Panc1 (cell line): Measurements from ENCODE around the gene PREP. TPM values are rescaled to one million over a fixed set of nuclear protein-coding genes. Genes with fewer than 3 reads are reported as not detected.
A peak's percentile ranks its signal among the peaks of the same experiment; 100 is the strongest.

Source experiments
- ATAC-seq: fragments of 200-7000 bp; cut with Tn5 transposase; 2 replicates; pipeline ENCODE4 v1.9.1; 2020; ENCODE audit warnings: mild to moderate bottlenecking, moderate library complexity
- BruUV-seq: library from RNA; stranded (reverse); fragments of 400-500 nt; replicated peaks from 2 replicates; lab custom pipeline; 2021; lab: Mats Ljungman, UMichigan
- CTCF ChIA-PET: fragments of 300-600 bp; sonication (Branson Sonifier 250); formaldehyde crosslinking; loops from one replicate; lab custom pipeline; 2022; ENCODE audit warnings: antibody characterized with exemption; lab: Charles Lee
- POLR2A ChIA-PET: fragments of 300-600 bp; sonication (Branson Sonifier 250); formaldehyde crosslinking; loops from one replicate; lab custom pipeline; 2022; ENCODE audit warnings: antibody characterized with exemption; lab: Charles Lee
- DNase-seq: peaks from one replicate; pipeline ENCODE4 v3.0.0-alpha.2; 2010; ENCODE audit warnings: low read depth, low spot score
- H3K27ac ChIP-seq: 2 replicates; pipeline ENCODE4 v1.5.1; 2011; ENCODE audit warnings: mild to moderate bottlenecking, low read length, inconsistent platforms
- H3K27me3 ChIP-seq: fragments of 200-500 bp; sonication (Bioruptor generic); 2 replicates; pipeline ENCODE4 v1.6.0; 2014; ENCODE audit warnings: low read length, inconsistent platforms; ENCODE audit not compliant: control insufficient read depth, insufficient read depth
- H3K36me3 ChIP-seq: fragments of 200-500 bp; sonication (Bioruptor generic); 2 replicates; pipeline ENCODE4 v1.5.1; 2014; ENCODE audit warnings: inconsistent platforms, mild to moderate bottlenecking, low read length, moderate library complexity; ENCODE audit not compliant: control insufficient read depth, insufficient read depth
- H3K4me1 ChIP-seq: 2 replicates; pipeline ENCODE4 v1.5.1; 2011; ENCODE audit warnings: inconsistent platforms, mild to moderate bottlenecking, low read length, moderate library complexity; ENCODE audit not compliant: control insufficient read depth, insufficient read depth
- H3K4me3 ChIP-seq, 2 experiments: 2 replicates each; pipeline ENCODE4 v1.5.1; 2011 to 2012; ENCODE audit warnings: low read depth in 2 of 2, low read length in 2 of 2, mild to moderate bottlenecking in 2 of 2, inconsistent platforms in 1 of 2, moderate library complexity in 1 of 2
- H3K9me3 ChIP-seq: fragments of 200-500 bp; sonication (Bioruptor generic); 2 replicates; pipeline ENCODE4 v1.5.1; 2014; ENCODE audit warnings: low read depth, mild to moderate bottlenecking, inconsistent platforms, low read length, moderate library complexity; ENCODE audit not compliant: control insufficient read depth, insufficient read depth
- POLR2AphosphoS5 ChIP-seq: IDR thresholded peaks from 2 replicates; pipeline ENCODE4 v1.6.1; 2012; ENCODE audit warnings: mild to moderate bottlenecking, low read depth, low read length, moderate library complexity
- SIN3A ChIP-seq: IDR thresholded peaks from 2 replicates; pipeline ENCODE4 v1.6.1; 2012; ENCODE audit warnings: low read depth, mild to moderate bottlenecking, low read length, moderate library complexity, borderline replicate concordance; ENCODE audit not compliant: insufficient read depth
- TCF7L2 ChIP-seq: IDR thresholded peaks from 2 replicates; pipeline ENCODE4 v1.6.1; 2011; ENCODE audit warnings: mild to moderate bottlenecking, low read depth, low read length, inconsistent platforms
- in situ Hi-C: cut with HindIII; loops from 2 replicates; pipeline ENCODE4 v1.10.0; 2016; ENCODE audit warnings: low sequenced_read_pairs, low pct_unique_long_range_greater_than_20kb
- intact Hi-C: fragments of 100-400 bp; cut with micrococcal nuclease; formaldehyde crosslinking; loops from one replicate; pipeline ENCODE4 v1.10.0; 2022; ENCODE audit not compliant: unreplicated experiment
- total RNA-seq: library from RNA; stranded (reverse); gene quantifications from one replicate; pipeline ENCODE4 v1.2.1, GENCODE V29; 2021; ENCODE audit not compliant: unreplicated experiment
- TF ChIP-seq, protein P1 (sequence below): fragments of 450-650 bp; IDR thresholded peaks from 2 replicates; pipeline ENCODE4 v1.5.1; 2017; ENCODE audit warnings: mild to moderate bottlenecking
- TF ChIP-seq, protein P2 (sequence below), 2 experiments: IDR thresholded peaks; 2 replicates each; pipeline ENCODE4 v1.6.1; 2011 to 2012; ENCODE audit warnings: low read depth in 2 of 2, control low read depth in 1 of 2, low read length in 1 of 2, mild to moderate bottlenecking in 1 of 2, moderate library complexity in 1 of 2; ENCODE audit not compliant: insufficient read depth in 1 of 2

The PREP gene
- total RNA-seq, 1 experiment from 2014 or later = 50.4 TPM

DNA sequence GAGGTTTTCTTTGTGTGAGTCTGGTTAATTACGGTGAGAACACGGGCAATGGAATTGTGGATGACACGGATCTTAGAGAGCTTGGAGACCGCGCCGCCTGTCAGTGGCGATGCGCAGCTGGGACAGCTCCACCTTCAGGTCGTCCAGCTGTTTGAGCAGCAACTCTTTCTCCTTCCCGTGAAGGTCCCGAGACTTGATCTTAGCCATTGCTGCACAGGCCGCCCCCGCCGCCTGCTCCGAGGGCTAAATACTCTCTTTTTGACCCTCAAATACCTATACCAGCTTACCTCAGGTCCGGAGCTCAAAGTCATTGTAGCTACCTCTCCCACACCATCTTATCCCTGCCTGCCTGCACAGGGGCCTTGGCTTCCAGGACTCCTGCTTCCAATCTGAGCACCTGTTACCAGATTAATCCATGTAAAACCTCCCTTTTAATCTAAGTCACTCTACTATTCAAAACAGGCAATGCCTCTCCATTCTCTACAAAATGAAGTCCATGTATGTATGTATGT lies 100.2 kb downstream of the PREP start:
- BruUV-seq = no TSS peak
- DNase-seq (no peak), ATAC-seq (no peak)
- Histone ChIP-seq H3K4me1 (no peaks in the 10 kb centered on the region), H3K36me3 (no peaks in the 10 kb centered on the region), H3K27ac (no peak overlapping the region), H3K4me3 (no peak overlapping the region), H3K9me3 (no peaks in the 10 kb centered on the region), H3K27me3 (no peaks in the 10 kb centered on the region)
- POLR2A ChIA-PET = no interaction called here
- in situ Hi-C loops = no loop called here
- no peak for TF ChIP-seq TCF7L2
- TF ChIP-seq, protein P1, sequence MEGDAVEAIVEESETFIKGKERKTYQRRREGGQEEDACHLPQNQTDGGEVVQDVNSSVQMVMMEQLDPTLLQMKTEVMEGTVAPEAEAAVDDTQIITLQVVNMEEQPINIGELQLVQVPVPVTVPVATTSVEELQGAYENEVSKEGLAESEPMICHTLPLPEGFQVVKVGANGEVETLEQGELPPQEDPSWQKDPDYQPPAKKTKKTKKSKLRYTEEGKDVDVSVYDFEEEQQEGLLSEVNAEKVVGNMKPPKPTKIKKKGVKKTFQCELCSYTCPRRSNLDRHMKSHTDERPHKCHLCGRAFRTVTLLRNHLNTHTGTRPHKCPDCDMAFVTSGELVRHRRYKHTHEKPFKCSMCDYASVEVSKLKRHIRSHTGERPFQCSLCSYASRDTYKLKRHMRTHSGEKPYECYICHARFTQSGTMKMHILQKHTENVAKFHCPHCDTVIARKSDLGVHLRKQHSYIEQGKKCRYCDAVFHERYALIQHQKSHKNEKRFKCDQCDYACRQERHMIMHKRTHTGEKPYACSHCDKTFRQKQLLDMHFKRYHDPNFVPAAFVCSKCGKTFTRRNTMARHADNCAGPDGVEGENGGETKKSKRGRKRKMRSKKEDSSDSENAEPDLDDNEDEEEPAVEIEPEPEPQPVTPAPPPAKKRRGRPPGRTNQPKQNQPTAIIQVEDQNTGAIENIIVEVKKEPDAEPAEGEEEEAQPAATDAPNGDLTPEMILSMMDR = peak; percentile 24
- intact Hi-C loops = no loop called here
- CTCF ChIA-PET = interaction anchor here (0.7 kb wide), 1 partner anchor 121 kb away, joined by 4 read pairs; no protein-coding TSS in a partner anchor

DNA sequence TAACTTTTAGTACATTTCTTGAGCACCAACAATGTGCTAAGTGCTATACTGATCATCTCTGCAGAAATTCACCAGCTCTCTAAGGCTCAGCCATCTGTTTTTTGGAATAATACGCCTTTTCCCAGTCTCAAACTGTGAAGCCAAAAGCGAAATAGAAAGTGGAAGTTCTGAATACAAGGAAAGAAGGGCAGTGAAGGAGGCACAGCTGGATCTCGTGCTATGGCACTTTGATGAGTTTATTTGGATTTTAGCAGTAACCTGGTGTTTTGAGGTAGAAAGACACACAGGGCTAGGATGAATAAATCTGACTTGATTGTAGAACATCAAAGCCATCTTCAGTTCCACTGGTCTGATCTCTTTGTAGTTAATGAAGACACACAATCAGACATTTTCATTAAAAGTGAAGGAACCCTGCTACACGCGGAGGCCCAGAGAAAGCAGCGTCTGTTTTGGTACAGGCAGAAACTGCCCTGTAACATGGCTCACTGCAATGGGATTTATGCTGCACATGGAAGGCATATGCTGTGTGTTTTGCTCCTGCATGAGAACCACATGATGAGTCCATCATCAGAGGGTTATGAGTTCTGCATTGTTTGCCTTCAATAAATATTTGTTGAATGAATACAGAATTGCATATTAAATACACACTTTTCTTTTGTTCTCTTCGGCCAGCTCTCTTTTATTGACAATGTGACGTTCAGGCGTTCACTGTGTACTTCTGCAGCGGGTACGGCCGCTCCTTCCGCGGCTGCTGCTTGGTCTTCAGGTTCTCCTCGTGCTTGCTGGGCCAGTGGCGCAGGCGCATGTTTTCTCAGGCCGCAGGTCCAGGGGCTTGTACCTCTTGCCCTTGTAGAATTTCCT lies 100.9 kb downstream of the PREP start:
- BruUV-seq = no TSS peak
- TF ChIP-seq, protein P1 = no peak
- TF ChIP-seq POLR2AphosphoS5 (no peak), SIN3A (no peak), TCF7L2 (no peak)
- TF ChIP-seq, protein P2, sequence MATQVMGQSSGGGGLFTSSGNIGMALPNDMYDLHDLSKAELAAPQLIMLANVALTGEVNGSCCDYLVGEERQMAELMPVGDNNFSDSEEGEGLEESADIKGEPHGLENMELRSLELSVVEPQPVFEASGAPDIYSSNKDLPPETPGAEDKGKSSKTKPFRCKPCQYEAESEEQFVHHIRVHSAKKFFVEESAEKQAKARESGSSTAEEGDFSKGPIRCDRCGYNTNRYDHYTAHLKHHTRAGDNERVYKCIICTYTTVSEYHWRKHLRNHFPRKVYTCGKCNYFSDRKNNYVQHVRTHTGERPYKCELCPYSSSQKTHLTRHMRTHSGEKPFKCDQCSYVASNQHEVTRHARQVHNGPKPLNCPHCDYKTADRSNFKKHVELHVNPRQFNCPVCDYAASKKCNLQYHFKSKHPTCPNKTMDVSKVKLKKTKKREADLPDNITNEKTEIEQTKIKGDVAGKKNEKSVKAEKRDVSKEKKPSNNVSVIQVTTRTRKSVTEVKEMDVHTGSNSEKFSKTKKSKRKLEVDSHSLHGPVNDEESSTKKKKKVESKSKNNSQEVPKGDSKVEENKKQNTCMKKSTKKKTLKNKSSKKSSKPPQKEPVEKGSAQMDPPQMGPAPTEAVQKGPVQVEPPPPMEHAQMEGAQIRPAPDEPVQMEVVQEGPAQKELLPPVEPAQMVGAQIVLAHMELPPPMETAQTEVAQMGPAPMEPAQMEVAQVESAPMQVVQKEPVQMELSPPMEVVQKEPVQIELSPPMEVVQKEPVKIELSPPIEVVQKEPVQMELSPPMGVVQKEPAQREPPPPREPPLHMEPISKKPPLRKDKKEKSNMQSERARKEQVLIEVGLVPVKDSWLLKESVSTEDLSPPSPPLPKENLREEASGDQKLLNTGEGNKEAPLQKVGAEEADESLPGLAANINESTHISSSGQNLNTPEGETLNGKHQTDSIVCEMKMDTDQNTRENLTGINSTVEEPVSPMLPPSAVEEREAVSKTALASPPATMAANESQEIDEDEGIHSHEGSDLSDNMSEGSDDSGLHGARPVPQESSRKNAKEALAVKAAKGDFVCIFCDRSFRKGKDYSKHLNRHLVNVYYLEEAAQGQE (IDR thresholded peaks at IDR 0.05; ENCODE audit: insufficient read depth in 1 of 2, low read depth in 2 of 2, low read length in 1 of 2) = no peak
- no peaks in the 10 kb centered on the region for H3K4me1 ChIP-seq
- DNase-seq (no peak), ATAC-seq (no peak)
- H3K4me3 ChIP-seq = no peak overlapping the region
- CTCF ChIA-PET = no interaction called here
- no peaks in the 10 kb centered on the region for H3K36me3 ChIP-seq
- H3K27ac ChIP-seq = no peak overlapping the region
- POLR2A ChIA-PET = no interaction called here
- intact Hi-C loops (no loop called here), in situ Hi-C loops (no loop called here)
- no peaks in the 10 kb centered on the region for H3K27me3 ChIP-seq
- no peaks in the 10 kb centered on the region for H3K9me3 ChIP-seq
